ENCODE data around the gene CUEDC1. TPM values are rescaled to one million over a fixed set of nuclear protein-coding genes. Genes with fewer than 3 reads are reported as not detected.

The CUEDC1 gene
- total RNA-seq, 1 experiment from 2014 or later: 27.5 TPM

GRCh38 chr17:57980522-57980921 is 25.3 kb upstream of the CUEDC1 start:
- H3K36me3 ChIP-seq (ENCODE audit: control insufficient read depth, insufficient read depth, low read length): no peaks in the 10 kb centered on the region; the same call in 1 of the 2 replicates
- peaks cover 87% of the 10 kb centered on the region for H3K36me3 Mint-ChIP-seq (ENCODE audit: insufficient read depth, unreplicated experiment)
- POLR2A ChIA-PET: interaction anchor here (0.7 kb wide), 1 partner anchor 121 kb away, joined by 4 read pairs; no protein-coding TSS in a partner anchor

GRCh38 chr17:57979076-57979475 is 23.9 kb upstream of the CUEDC1 start:
- Histone ChIP-seq H3K27me3 (replicated peaks; ENCODE audit: control insufficient read depth, insufficient read depth, low read length) (no peaks in the 10 kb centered on the region), H3K4me1 (peaks cover 17% of the 10 kb centered on the region), H3K9me3 (no peaks in the 10 kb centered on the region), H3K36me3 (ENCODE audit: control insufficient read depth, insufficient read depth, low read length) (peaks cover 2% of the 10 kb centered on the region), H3K4me3 (ENCODE audit: low read depth, low read length) (no peak overlapping the region)
- H3K9me3 Mint-ChIP-seq (ENCODE audit: unreplicated experiment): no peaks in the 10 kb centered on the region
- POLR2A ChIA-PET: no interaction called here
- intact Hi-C loops (cut with micrococcal nuclease; ENCODE audit: unreplicated experiment): no loop called here
- H3K27ac Mint-ChIP-seq (ENCODE audit: unreplicated experiment): peak overlapping the region; percentile 10
- H3K27me3 Mint-ChIP-seq (ENCODE audit: insufficient read depth, unreplicated experiment): no peaks in the 10 kb centered on the region
- no peak for DNase-seq
- peaks cover 88% of the 10 kb centered on the region for H3K36me3 Mint-ChIP-seq (ENCODE audit: insufficient read depth, unreplicated experiment)
- H3K4me3 Mint-ChIP-seq (ENCODE audit: unreplicated experiment): no peak overlapping the region
- TF ChIP-seq CTCF (IDR thresholded peaks at IDR 0.05; ENCODE audit: insufficient read depth in 1 of 2, low read depth in 1 of 2, low read length in 1 of 2, severe bottlenecking in 1 of 2, unreplicated experiment in 1 of 2): no peak
- CTCF ChIA-PET: interaction anchor here (0.5 kb wide), 1 partner anchor 30 kb away, joined by 3 read pairs; no protein-coding TSS in a partner anchor
- BruUV-seq (replicated peaks): no TSS peak
- H3K4me1 Mint-ChIP-seq (ENCODE audit: low read depth, unreplicated experiment): peaks cover 31% of the 10 kb centered on the region

More at GRCh38 chr17:57980522-57980921, 25.3 kb upstream of the CUEDC1 start:
- Mint-ChIP-seq H3K27ac (ENCODE audit: unreplicated experiment) (no peak overlapping the region), H3K27me3 (ENCODE audit: insufficient read depth, unreplicated experiment) (no peaks in the 10 kb centered on the region), H3K9me3 (ENCODE audit: unreplicated experiment) (no peaks in the 10 kb centered on the region), H3K4me3 (ENCODE audit: unreplicated experiment) (no peak overlapping the region), H3K4me1 (ENCODE audit: low read depth, unreplicated experiment) (peaks cover 30% of the 10 kb centered on the region)
- Histone ChIP-seq H3K4me1 (peaks cover 23% of the 10 kb centered on the region), H3K9me3 (no peaks in the 10 kb centered on the region), H3K27me3 (replicated peaks; ENCODE audit: control insufficient read depth, insufficient read depth, low read length) (no peaks in the 10 kb centered on the region), H3K4me3 (ENCODE audit: low read depth, low read length) (no peak overlapping the region)
- intact Hi-C loops (cut with micrococcal nuclease; ENCODE audit: unreplicated experiment): no loop called here
- DNase-seq: no peak
- no TSS peak for BruUV-seq (replicated peaks)
- TF ChIP-seq CTCF (IDR thresholded peaks at IDR 0.05; ENCODE audit: insufficient read depth in 1 of 2, low read depth in 1 of 2, low read length in 1 of 2, severe bottlenecking in 1 of 2, unreplicated experiment in 1 of 2): no peak
- CTCF ChIA-PET: no interaction called here

- CTCF ChIA-PET: no interaction called here
These were observed 21.4 kb upstream of the CUEDC1 start for GRCh38 chr17:57976594-57976993.

More at GRCh38 chr17:57976594-57976993, 21.4 kb upstream of the CUEDC1 start:
- no peak overlapping the region for H3K27ac Mint-ChIP-seq (ENCODE audit: unreplicated experiment)
- no peak overlapping the region for H3K4me3 Mint-ChIP-seq (ENCODE audit: unreplicated experiment)
- H3K36me3 ChIP-seq (ENCODE audit: control insufficient read depth, insufficient read depth, low read length): peaks cover 3% of the 10 kb centered on the region
- peaks cover 81% of the 10 kb centered on the region for H3K36me3 Mint-ChIP-seq (ENCODE audit: insufficient read depth, unreplicated experiment)
- POLR2A ChIA-PET: no interaction called here
- no peaks in the 10 kb centered on the region for H3K9me3 ChIP-seq
- no peaks in the 10 kb centered on the region for H3K9me3 Mint-ChIP-seq (ENCODE audit: unreplicated experiment)
- no peak overlapping the region for H3K4me3 ChIP-seq (ENCODE audit: low read depth, low read length)
- peaks cover 18% of the 10 kb centered on the region for H3K4me1 Mint-ChIP-seq (ENCODE audit: low read depth, unreplicated experiment)
- DNase-seq: no peak
- intact Hi-C loops (cut with micrococcal nuclease; ENCODE audit: unreplicated experiment): no loop called here
- H3K27me3 ChIP-seq (replicated peaks; ENCODE audit: control insufficient read depth, insufficient read depth, low read length): no peaks in the 10 kb centered on the region
- no peaks in the 10 kb centered on the region for H3K27me3 Mint-ChIP-seq (ENCODE audit: insufficient read depth, unreplicated experiment)
- BruUV-seq (replicated peaks): no TSS peak
- no peak for TF ChIP-seq CTCF (IDR thresholded peaks at IDR 0.05; ENCODE audit: insufficient read depth in 1 of 2, low read depth in 1 of 2, low read length in 1 of 2, severe bottlenecking in 1 of 2, unreplicated experiment in 1 of 2)
- peaks cover 12% of the 10 kb centered on the region for H3K4me1 ChIP-seq

Measured in Caco-2 (cell line).